SK-N-SH (cell line): ENCODE measurements around the gene POU2F1. TPM values are rescaled to one million over a fixed set of nuclear protein-coding genes. Genes with fewer than 3 reads are reported as not detected.

Source experiments
- CTCF ChIA-PET: fragments of 300-600, 350-600 bp; formaldehyde crosslinking; extraction: SDS; loops from one replicate; lab custom pipeline; 2021; lab: Yijun Ruan, JAX
- POLR2A ChIA-PET: fragments of 350-600 bp; sonication (Branson Sonifier 250); formaldehyde crosslinking; extraction: SDS; loops from one replicate; lab custom pipeline; 2020; ENCODE audit warnings: antibody characterized with exemption, inconsistent platforms; lab: Yijun Ruan, JAX
- DNase-seq: peaks from one replicate; pipeline ENCODE4 v3.0.0; 2012
- H2AFZ ChIP-seq: fragments of 200-600 bp; sonication (generic); 2 replicates; pipeline ENCODE4 v1.8.1; 2016; ENCODE audit warnings: antibody characterized with exemption, mild to moderate bottlenecking, low read depth
- H3F3A ChIP-seq: fragments of 200-600 bp; sonication (generic); replicated peaks from 2 replicates; pipeline ENCODE3; 2016; ENCODE audit warnings: antibody characterized with exemption, mild to moderate bottlenecking; ENCODE audit not compliant: insufficient read depth
- H3K27ac ChIP-seq, 2 experiments: fragments of 200-500 bp in 1 of 2; fragments of 200-600 bp in 1 of 2; sonication (Bioruptor generic) in 1 of 2; sonication (generic), shearing (Covaris generic) in 1 of 2; 2 replicates each; pipeline versions ENCODE4 v1.5.1 to v1.6.1; 2014 to 2016; ENCODE audit warnings: low read depth in 2 of 2, inconsistent platforms in 1 of 2, low read length in 1 of 2, mild to moderate bottlenecking in 1 of 2, mixed read lengths in 1 of 2
- H3K27me3 ChIP-seq: fragments of 200-600 bp; sonication (generic), shearing (Covaris generic); 2 replicates; pipeline ENCODE4 v1.6.1; 2016; ENCODE audit warnings: mixed run types; ENCODE audit not compliant: insufficient read depth
- H3K36me3 ChIP-seq, 2 experiments: fragments of 200-500 bp in 1 of 2; fragments of 200-600 bp in 1 of 2; sonication (Bioruptor generic) in 1 of 2; sonication (generic) in 1 of 2; replicated peaks in 1 of 2; 2 replicates each; pipeline versions ENCODE3 to v1.5.1; 2014 to 2016; ENCODE audit warnings: low read length in 1 of 2, mild to moderate bottlenecking in 1 of 2; ENCODE audit not compliant: insufficient read depth in 2 of 2, control insufficient read depth in 1 of 2
- H3K4me1 ChIP-seq, 2 experiments: fragments of 200-500 bp in 1 of 2; fragments of 200-600 bp in 1 of 2; sonication (Bioruptor generic) in 1 of 2; sonication (generic), shearing (Covaris generic) in 1 of 2; 2 replicates each; pipeline versions ENCODE4 v1.5.1 to v1.6.1; 2014 to 2016; ENCODE audit warnings: low read depth in 1 of 2, low read length in 1 of 2, mixed run types in 1 of 2; ENCODE audit not compliant: insufficient read depth in 2 of 2, control insufficient read depth in 1 of 2
- H3K4me2 ChIP-seq: fragments of 200-600 bp; sonication (generic), shearing (Covaris generic); 2 replicates; pipeline ENCODE4 v1.6.1; 2017; ENCODE audit warnings: mixed run types
- H3K4me3 ChIP-seq, 2 experiments: fragments of 200-500 bp in 1 of 2; fragments of 200-600 bp in 1 of 2; sonication (Bioruptor generic) in 1 of 2; sonication (generic), shearing (Covaris generic) in 1 of 2; 2 replicates each; pipeline versions ENCODE4 v1.5.1 to v1.8.1; 2014 to 2016; ENCODE audit warnings: low read depth in 2 of 2, inconsistent platforms in 1 of 2, low read length in 1 of 2, mild to moderate bottlenecking in 1 of 2, mixed read lengths in 1 of 2, moderate library complexity in 1 of 2
- H3K79me2 ChIP-seq: fragments of 200-600 bp; sonication (generic); 2 replicates; pipeline ENCODE4 v1.8.1; 2017; ENCODE audit warnings: mild to moderate bottlenecking; ENCODE audit not compliant: insufficient read depth
- H3K9ac ChIP-seq: fragments of 200-600 bp; sonication (generic); 2 replicates; pipeline ENCODE4 v1.6.1; 2017; ENCODE audit warnings: mixed run types
- H3K9me2 ChIP-seq: fragments of 200-600 bp; sonication (generic); 2 replicates; pipeline ENCODE4 v1.6.1; 2017; ENCODE audit warnings: mixed run types
- H3K9me3 ChIP-seq: fragments of 200-600 bp; sonication (generic); 2 replicates; pipeline ENCODE4 v1.6.1; 2017; ENCODE audit warnings: mixed run types, mild to moderate bottlenecking, moderate library complexity
- H4K20me1 ChIP-seq: fragments of 200-600 bp; sonication (generic); 2 replicates; pipeline ENCODE4 v1.6.1; 2017; ENCODE audit warnings: mild to moderate bottlenecking, mixed run types; ENCODE audit not compliant: insufficient read depth
- CTCF ChIP-seq: fragments of 200-600 bp; sonication (generic); IDR thresholded peaks from 2 replicates; pipeline ENCODE4 v1.6.1; 2017; ENCODE audit warnings: antibody characterized with exemption, mild to moderate bottlenecking, moderate library complexity
- EP300 ChIP-seq, 2 experiments: IDR thresholded peaks; 2 replicates each; pipeline versions ENCODE4 v1.4.0 to v1.6.1; 2012; ENCODE audit warnings: borderline replicate concordance in 1 of 2, low read depth in 1 of 2, low read length in 1 of 2
- FOXJ3 ChIP-seq: sonication (generic); formaldehyde crosslinking; IDR thresholded peaks from 2 replicates; pipeline ENCODE4 v1.5.1; 2020; ENCODE audit warnings: mild to moderate bottlenecking, missing genetic modification reagents
- MAX ChIP-seq: IDR thresholded peaks from 2 replicates; pipeline ENCODE4 v1.4.0; 2012; ENCODE audit warnings: low read depth
- MXI1 ChIP-seq: IDR thresholded peaks from 2 replicates; pipeline ENCODE4 v1.6.1; 2012; ENCODE audit warnings: mild to moderate bottlenecking, low read depth, low read length, improper control_type of control experiment
- NRF1 ChIP-seq: IDR thresholded peaks from 2 replicates; pipeline ENCODE4 v1.6.1; 2012; ENCODE audit warnings: low read depth, mild to moderate bottlenecking, low read length
- RAD21 ChIP-seq: IDR thresholded peaks from 2 replicates; pipeline ENCODE4 v1.6.1; 2012; ENCODE audit warnings: mild to moderate bottlenecking, low read length
- RXRA ChIP-seq: IDR thresholded peaks from 2 replicates; pipeline ENCODE4 v1.4.0; 2012; ENCODE audit warnings: low read depth, mild to moderate bottlenecking, borderline replicate concordance
- SIN3A ChIP-seq: IDR thresholded peaks from 2 replicates; pipeline ENCODE4 v1.6.1; 2012; ENCODE audit warnings: low read depth, mild to moderate bottlenecking, low read length, moderate library complexity, borderline replicate concordance
- SMC3 ChIP-seq: IDR thresholded peaks from 2 replicates; pipeline ENCODE4 v1.6.1; 2012; ENCODE audit warnings: low read depth, low read length, improper control_type of control experiment
- TAF1 ChIP-seq: IDR thresholded peaks from 2 replicates; pipeline ENCODE4 v1.6.1; 2012; ENCODE audit warnings: low read depth, mild to moderate bottlenecking, low read length, moderate library complexity, borderline replicate concordance
- WGBS: methylation state at CpG from one replicate; pipeline ENCODE4 v1.1.6; 2017; ENCODE audit warnings: low lambda C conversion rate; 5-methylcytosine and 5-hydroxymethylcytosine counted together
- polyA plus RNA-seq, 3 experiments: library from polyadenylated mRNA; depleted of rRNA; stranded (reverse); fragments of >200 nt; gene quantifications; 2 replicates each; pipeline ENCODE4 v1.2.3, GENCODE V29; 2012

Gene POU2F1
- polyA plus RNA-seq, 1 of the 3 experiments (the other 2 are of a cell fraction) = 1.2 TPM

- H3K4me1 ChIP-seq = peaks cover 0 to 7% of the 10 kb centered on the region in 2 experiments; a peak in 1 of 4 replicates
- peak; percentile 86 for TF ChIP-seq MAX
- TF ChIP-seq SMC3 = peak; percentile 19; the same call in 1 of the 2 replicates
- TF ChIP-seq NRF1 = peak; percentile 71
- TF ChIP-seq RXRA = no peak
- no peak for TF ChIP-seq EP300 (IDR thresholded peaks at IDR 0.05; ENCODE audit: borderline replicate concordance in 1 of 2, low read depth in 1 of 2, low read length in 1 of 2)
- TF ChIP-seq MXI1 = peak; percentile 99
- no peak for TF ChIP-seq FOXJ3
- peak; percentile 10; the same call in 1 of the 2 replicates for TF ChIP-seq RAD21
- peak; percentile 83 for TF ChIP-seq SIN3A
- H4K20me1 ChIP-seq = no peaks in the 10 kb centered on the region
- no peaks in the 10 kb centered on the region; the same call in 1 of the 2 replicates for H3K27me3 ChIP-seq
- no peak overlapping the region for H3K27ac ChIP-seq
- 20% methylated on average over 22 of the region's 49 CpGs for WGBS
- H3K9ac ChIP-seq = no peak overlapping the region
- peak overlapping the region; percentile 37 to 43 for H3K4me3 ChIP-seq
- H3F3A ChIP-seq = no peaks in the 10 kb centered on the region
- H3K9me3 ChIP-seq = peaks cover 4% of the 10 kb centered on the region; the same call in 1 of the 2 replicates
- no peaks in the 10 kb centered on the region for H3K36me3 ChIP-seq
- H2AFZ ChIP-seq = 0 out of 2 replicates have a peak overlapping the region, but pooled peaks have one; percentile 38
- DNase-seq = peak; percentile 86
- CTCF ChIA-PET = interaction anchor here (0.7 to 5.5 kb wide), 16 partner anchors 9 to 374 kb away, joined by 3 to 110 read pairs (median 5); no protein-coding TSS in a partner anchor
- H3K4me2 ChIP-seq = peak overlapping the region; percentile 71
- no peaks in the 10 kb centered on the region for H3K79me2 ChIP-seq
- POLR2A ChIA-PET = no interaction called here
- no peaks in the 10 kb centered on the region for H3K9me2 ChIP-seq
Observed at GRCh38 chr1:167439301-167439988, 218.8 kb downstream of the POU2F1 start.

- ChIA-PET POLR2A (no interaction called here), CTCF (interaction anchor here (0.7 to 5.5 kb wide), 12 partner anchors 10 to 381 kb away, joined by 3 to 110 read pairs (median 10); no protein-coding TSS in a partner anchor)
- TF ChIP-seq CTCF (no peak), TAF1 (no peak)
- DNase-seq = no peak
- Histone ChIP-seq H3K9me3 (peaks cover 4% of the 10 kb centered on the region; the same call in 1 of the 2 replicates), H3K4me2 (no peak overlapping the region), H3K27ac (no peak overlapping the region), H3K27me3 (no peaks in the 10 kb centered on the region; the same call in 1 of the 2 replicates), H3K9me2 (no peaks in the 10 kb centered on the region), H3K79me2 (no peaks in the 10 kb centered on the region), H3F3A (no peaks in the 10 kb centered on the region), H4K20me1 (no peaks in the 10 kb centered on the region), H3K4me3 (no peak overlapping the region), H3K4me1 (peaks cover 0 to 7% of the 10 kb centered on the region in 2 experiments; a peak in 1 of 4 replicates), H3K9ac (no peak overlapping the region), H2AFZ (no peak overlapping the region), H3K36me3 (no peaks in the 10 kb centered on the region)
- WGBS = 80% methylated on average over 3 of the region's 4 CpGs
Observed at GRCh38 chr1:167440345-167440744, 219.7 kb downstream of the POU2F1 start.
